ENCODE measurements around the gene CAPNS1.
"Not testable (repeated sequence)": the region's sequence is repeated elsewhere in the genome, so short reads cannot be mapped to it uniquely, and the experiment has no call there.

CAPNS1 gene

DNA sequence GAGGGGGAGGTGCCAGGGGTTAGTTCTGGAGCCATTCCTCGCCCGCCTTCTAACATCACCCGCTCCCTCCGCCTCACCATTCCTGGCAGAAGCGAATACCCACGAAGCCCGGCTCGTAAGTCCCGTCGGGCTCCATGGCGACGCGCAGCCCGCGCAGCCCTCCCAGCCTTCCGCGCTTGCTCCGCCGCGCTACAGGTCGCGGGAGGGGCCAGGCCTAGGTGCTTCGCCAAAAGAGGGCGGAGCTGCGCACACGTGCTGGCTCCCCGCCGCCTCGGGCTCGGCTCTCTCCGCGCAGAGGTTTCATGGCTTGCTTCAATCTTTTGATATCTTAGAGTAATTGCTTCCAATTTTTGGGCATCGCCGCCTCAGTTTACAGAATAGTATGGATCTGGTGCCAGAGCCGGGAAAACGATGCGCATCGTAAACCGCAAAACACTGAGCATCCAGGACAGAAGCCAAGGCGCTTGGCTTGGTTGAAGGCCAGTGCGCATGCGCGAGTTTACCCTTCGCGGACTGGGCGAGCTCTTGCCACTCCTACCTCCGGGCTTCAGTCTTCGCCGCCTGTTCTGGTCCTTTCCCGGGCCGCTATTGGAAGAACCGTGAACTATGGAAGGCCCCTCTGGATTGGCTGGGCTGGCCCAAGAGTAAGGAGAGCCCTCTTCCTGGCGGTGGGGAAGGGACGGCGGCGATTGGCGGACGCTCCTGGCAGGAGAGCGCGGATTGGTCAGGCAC, 25.0 kb upstream of the CAPNS1 start, which contains the start of gene POLR2I:
Gene POLR2I, minus strand, starts transcription at position 155 of the 732 bp plus-strand sequence. Its CDS starts 19 bp downstream, at position 136.
- peak; percentile 100 for DNase-seq

DNA sequence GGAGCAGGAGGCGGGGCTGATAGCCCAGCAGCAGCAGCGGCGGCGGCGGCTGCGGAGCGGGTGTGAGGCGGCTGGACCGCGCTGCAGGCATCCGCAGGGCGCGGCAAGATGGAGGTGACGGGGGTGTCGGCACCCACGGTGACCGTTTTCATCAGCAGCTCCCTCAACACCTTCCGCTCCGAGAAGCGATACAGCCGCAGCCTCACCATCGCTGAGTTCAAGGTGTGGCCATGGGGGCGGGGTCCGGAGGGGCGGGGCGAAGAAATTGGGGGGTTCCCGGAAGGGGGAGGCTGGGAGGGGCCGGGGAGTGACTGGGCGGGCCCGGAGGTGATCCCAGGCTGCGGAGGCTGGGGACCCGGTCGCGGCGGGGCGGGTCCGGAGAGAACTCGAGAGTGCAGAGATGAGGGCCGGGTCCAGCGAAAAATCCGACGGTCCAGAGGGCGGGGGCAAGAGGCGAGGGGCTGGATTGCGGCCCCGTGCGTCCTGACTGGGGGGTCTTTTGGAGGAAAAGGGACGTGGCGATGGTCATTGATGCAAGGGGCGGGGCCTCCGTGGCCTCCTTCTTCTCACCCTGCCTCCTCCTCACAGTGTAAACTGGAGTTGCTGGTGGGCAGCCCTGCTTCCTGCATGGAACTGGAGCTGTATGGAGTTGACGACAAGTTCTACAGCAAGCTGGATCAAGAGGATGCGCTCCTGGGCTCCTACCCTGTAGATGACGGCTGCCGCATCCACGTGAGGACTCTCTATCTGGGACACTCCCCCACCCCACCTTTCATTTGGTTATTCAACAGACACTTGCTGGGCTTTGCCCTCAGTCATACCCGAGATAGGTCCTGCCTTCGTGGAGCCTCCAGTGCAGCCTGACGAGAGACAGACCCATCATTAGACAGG, 24.2 kb upstream of the CAPNS1 start, which contains the start of gene TBCB:
Gene TBCB, plus strand, starts transcription at position 16 of the 891 bp plus-strand sequence. Its CDS starts 93 bp downstream, at position 109.
- DNase-seq, result peak; percentile 69

DNA sequence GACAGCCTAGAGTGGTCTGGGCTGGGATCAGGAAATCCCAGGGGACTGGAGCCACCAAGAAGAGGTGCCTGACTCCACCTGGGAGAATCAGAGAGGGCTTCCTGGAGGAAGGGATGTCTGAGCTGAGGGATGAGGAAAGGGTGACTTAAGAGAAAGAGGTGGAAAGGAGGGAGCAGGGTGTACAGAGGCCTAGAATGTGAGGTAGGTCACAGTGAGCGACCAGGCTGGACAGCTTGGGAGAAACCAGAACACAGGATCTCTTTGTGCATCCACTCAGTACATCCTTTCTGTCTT, 23.6 kb upstream of the CAPNS1 start:
- no peak for DNase-seq

- DNase-seq, result no peak
Measured at GRCh38 chr19:36120092-36120983, 19.5 kb upstream of the CAPNS1 start.

GRCh38 chr19:36120984-36121358, 18.9 kb upstream of the CAPNS1 start:
- DNase-seq, result no peak

DNA sequence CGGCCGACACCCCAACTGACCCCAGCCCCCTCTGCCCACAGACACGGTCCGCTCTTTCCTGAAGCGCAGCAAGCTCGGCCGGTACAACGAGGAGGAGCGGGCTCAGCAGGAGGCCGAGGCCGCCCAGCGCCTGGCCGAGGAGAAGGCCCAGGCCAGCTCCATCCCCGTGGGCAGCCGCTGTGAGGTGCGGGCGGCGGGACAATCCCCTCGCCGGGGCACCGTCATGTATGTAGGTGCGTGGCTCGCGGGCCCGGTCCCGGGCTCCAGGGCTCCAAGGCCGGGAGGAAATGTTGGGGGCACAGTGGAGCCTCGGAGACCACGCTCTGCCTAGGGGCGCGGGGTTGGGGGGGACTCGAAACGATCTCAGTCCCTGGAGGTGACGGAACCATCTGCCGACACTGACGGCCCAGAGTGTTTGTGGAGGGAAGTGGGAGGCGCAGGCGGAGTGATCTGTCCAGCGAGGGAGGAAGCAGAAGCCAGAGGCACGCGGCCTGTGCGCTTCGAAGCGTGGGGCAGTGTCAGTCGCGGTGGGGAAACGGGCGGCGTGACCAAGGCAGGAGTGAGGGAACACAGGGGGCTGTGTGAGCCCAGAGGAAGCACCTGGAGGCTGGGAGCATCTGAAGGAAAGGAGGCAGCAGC, 18.3 kb upstream of the CAPNS1 start:
- no peak for DNase-seq

DNA sequence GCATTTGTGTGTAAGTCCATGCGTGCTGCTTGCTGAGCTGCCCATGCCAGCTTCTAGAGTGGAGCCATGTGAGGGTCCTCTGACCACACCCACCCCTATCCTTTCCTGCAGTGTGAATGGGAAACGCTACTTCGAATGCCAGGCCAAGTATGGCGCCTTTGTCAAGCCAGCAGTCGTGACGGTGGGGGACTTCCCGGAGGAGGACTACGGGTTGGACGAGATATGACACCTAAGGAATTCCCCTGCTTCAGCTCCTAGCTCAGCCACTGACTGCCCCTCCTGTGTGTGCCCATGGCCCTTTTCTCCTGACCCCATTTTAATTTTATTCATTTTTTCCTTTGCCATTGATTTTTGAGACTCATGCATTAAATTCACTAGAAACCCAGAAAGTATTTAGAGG, 14.3 kb upstream of the CAPNS1 start:
- no peak for DNase-seq

DNA sequence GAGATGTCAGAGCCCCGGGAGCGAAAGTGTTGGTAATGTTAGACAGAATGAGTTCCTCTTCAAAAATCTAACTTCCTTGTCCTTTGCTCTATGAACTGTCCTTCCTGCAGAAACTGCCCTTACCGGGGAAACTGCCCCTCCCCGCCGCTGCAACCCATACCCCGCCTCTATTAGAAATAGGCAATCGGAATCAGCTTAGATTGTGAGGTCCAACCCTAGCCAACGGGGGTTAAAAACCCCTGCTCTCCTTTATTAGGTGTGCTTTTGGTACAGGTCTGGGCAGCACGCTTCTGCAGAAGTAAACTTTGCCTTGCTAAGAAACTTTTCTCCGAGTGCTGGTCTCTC, 11.5 kb upstream of the CAPNS1 start:
- DNase-seq, result no peak

DNA sequence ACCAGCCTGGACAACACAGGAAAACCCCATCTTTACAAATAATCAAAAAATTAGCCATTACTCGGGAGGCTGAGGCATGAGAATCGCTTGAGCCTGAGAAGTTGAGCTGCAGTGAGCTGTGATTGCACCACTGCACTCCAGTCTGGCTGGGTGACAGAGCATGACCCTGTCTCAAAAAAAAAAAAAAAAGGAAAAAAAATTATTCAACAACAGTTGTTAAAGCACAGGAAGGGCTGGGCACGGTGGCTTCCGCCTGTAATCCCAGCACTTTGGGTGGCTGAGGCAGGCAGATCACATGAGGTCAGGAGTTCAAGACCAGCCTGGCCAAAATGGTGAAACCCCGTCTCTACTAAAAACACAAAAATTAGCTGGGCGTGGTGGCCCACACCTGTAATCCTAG, 8.6 kb upstream of the CAPNS1 start:
- DNase-seq, result not testable (repeated sequence)

- DNase-seq, result not testable (repeated sequence)
Measured at GRCh38 chr19:36134867-36135266, 5.0 kb upstream of the CAPNS1 start.

GRCh38 chr19:36136964-36137686, 2.7 kb upstream of the CAPNS1 start:
- DNase-seq, result peak; percentile 68

DNA sequence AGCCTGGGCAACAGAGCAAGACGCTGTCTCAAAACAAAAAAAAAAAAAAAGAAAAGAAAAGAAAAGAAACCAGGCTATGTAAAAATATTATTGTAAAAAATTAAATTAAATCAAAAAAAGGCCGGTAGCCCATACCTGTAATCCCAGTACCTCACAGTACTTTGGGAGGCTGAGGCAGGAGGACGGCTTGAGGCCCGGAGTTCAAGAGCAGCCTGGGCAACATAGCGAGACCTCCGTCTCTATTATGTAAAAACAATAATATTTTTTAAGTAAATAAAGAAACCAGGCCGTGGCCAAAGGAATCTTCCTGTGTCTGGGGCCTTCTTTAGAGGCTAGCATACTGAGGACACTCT, 770 bp upstream of the CAPNS1 start:
- DNase-seq, result no peak

DNA sequence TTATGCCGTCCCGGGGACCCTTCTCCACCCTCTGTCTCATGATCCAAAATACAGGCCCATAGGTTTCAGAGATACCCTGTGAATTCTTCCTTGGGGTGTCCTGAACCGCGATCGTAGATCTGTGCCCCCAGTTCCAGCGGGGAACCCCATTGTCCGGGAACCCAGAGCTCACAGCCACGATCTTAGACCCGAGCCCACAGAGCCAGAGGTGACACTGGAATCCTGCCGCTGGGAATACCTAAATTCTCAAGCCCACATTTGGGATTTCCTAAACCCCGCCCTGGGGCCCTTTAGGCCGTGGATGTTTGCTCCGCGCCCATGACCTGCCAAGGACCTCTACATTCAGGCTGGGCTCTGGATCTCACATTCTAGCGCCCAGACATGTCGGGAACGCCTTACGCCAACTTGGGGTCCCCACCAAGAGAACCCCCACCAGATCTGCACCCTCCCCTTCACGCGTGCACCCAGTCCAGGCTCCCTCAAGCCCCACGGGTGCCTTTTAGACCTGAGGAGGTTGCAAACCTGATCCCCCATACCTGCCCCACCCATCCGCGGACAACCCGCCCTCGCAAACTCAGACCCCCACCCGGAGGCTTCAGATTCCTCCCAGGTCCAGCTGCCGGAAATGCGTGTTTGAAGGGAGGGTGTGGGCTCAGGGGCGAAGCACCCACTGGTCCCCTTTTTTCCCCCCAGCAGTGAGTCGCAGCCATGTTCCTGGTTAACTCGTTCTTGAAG, 605 bp downstream of the CAPNS1 start:
- peak; percentile 38 for DNase-seq

DNA sequence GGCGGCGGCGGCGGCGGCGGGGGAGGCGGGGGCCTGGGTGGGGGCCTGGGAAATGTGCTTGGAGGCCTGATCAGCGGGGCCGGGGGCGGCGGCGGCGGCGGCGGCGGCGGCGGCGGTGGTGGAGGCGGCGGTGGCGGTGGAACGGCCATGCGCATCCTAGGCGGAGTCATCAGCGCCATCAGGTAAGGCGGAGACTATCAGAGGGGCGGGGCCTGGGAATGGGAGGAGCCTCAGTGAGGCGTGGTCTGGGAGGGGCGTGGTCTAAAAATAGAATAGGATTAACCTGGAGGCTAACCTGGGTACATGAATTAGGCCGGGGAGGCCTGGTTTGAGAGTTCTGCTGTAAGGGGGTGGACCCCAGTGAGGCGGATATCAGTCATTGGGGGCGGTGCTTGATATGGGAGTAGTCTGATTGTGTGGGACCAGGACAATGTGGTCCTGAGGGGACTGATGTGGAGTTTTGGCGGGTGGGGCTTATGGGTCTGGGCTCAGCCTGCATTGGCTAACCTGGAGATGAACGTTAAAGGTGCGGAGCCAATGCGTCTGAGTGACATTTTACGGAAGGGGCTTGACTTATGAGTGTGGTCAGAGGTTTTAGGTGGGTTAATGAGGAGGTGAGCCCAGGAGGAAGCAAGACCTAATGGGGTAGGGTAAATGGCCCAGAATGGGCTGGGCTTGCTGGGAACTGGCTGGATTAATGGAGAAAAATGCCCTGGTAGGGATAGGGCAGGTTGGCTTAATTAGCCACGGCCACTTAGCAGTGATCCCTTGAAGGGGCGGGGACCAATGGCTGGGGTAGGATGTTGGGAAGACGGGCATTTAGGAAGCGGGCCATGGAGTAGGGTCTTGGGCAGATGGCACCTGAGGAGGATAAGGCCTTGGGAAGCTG, 1.4 kb downstream of the CAPNS1 start:
- peak; percentile 78 for DNase-seq

DNA sequence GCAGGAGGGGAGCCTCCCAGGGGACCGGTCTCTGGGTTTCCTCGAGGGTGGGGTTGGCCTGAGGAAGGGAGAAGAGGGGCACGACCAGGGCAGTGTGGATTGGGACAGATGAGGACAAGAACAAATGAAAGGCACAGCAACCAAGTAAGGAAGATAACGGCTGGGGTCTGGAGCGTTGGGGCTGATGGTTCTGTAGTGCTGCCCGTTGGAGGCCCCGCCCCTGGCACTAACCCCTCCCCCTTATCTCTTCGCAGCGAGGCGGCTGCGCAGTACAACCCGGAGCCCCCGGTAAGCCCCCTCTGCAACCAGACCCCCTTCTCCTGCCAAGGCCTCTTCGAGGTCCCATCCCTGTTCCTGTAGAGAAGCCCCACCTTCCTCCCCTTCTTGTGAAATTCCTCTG, 2.2 kb downstream of the CAPNS1 start:
- DNase-seq, result no peak

DNA sequence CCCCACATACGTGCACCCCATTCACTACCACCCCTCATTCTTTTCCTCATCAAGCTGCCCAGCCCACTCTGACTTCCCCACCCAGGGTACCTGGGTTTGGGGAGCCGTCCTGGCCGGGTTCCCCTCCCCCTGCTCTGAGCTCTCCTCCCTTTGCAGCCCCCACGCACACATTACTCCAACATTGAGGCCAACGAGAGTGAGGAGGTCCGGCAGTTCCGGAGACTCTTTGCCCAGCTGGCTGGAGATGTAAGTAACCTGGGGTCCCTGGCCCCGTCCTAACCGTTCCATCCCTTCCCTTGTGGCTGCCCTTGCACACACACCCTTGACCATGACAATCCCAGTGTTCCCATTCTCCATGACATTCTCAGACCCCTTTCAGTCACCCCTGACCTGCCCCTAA, 2.6 kb downstream of the CAPNS1 start:
- DNase-seq, result no peak

GRCh38 chr19:36144624-36145023, 4.8 kb downstream of the CAPNS1 start:
- no peak for DNase-seq

GRCh38 chr19:36149673-36150406, 10.0 kb downstream of the CAPNS1 start:
- no peak for DNase-seq

DNA sequence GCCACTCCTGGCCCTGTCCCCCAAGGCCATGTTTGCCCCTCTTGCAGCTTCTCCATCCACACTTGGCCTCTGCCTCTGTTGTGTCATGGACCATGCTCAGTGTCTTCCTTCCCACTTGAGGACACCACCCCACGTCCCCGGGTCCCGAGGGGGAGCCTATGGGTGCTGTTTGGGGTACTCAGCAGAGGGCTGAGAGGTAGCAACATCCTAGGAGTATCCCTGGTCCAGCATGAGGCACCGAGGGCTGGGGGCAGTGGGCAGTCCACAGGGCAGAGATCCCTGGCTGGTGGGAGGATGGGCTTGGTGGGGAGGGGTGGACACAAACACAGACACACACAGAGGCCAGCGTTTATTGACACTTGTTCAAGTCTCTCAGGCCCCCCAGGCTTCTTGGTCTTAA, 10.7 kb downstream of the CAPNS1 start:
- DNase-seq, result no peak

All from kidney glomerular epithelial cell (primary cell).